ENCODE results near the gene LRBA.

The LRBA gene

DNA sequence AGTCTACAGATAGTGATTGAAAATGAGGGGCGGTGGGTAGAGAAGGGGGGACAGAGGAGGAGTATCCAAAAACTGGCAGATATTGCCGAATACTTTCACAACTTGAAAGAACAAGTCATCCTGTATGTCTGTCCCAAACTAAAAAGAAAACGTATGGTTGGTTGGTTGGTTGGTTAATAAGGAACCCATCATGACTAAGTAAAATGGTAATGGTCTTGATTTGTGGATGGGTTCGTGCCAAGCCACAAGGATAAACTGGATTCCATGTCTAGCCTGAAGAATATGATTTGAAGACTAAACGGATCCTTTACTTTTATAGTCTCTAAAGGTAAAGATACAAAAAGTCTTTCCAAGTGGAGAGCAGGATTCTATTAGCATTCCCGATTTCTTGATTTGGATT is 728.4 kb downstream of the LRBA start:
- DNase-seq (ENCODE audit: low read depth in 2 of 2): no peak

- DNase-seq (ENCODE audit: low read depth in 2 of 2): peak; percentile 95 to 96
These were observed 731.4 kb downstream of the LRBA start for GRCh38 chr4:150283689-150284088.

DNA sequence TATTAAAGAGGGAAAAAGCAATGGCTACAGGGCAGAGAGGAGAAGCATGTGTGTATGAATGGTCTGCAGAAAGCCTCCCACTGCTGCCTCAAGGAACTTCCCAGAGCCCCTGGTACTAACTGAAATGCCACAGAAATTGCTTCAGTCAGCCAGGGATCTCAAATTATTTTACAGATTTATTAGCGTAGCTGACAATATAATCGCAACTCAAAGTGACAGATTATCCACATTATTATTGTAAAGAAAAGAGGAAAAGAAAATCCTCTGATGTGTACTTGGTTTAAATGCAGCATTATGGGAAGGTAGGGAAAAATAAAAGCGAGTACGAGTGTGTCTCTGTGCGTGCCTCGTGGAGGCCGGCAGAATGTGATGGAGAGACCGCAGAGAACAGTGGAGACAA is 734.1 kb downstream of the LRBA start:
- DNase-seq (ENCODE audit: low read depth in 2 of 2): no peak

DNA sequence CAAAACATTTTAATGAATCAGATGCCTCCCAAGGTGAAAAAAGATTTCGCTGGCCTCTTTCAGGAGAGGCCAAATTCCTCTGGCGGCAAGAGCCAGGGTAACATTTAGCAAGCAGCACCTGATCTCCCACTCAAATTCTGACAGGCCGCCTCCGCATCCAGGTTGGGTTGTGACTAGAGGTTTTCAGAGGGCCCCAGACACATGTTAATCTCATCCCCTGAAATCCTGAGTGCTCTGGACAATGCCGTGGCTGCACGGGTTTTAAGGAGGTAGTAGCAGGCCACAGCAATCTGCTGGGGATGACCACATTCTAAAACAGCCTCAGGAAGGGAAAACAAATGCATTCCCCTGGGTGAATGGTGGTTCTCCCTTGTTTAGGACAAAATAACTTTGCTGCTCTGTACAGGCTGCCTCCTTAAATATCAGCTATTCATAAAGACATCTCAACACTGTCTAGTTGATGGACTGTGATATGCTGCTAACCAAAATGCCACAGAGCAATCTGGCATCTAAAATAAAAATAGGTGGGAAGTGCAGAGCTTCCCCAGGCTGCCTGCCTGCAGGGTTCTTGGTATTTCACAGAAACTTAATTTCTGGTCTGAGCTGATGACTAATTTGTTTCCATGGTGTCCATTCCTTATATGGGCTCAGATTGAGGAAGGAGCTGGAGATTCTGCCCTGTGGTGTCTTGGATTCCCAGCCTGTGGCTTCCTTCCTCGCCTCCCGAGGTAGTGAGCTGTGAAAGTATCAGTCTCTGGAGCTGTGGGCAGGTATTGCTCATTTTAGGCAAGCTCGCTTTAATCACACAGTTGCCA is 734.8 kb downstream of the LRBA start:
- peak; percentile 87 to 88 for DNase-seq (ENCODE audit: low read depth in 2 of 2)

- no peak for DNase-seq (ENCODE audit: low read depth in 2 of 2)
These were observed 736.9 kb downstream of the LRBA start for GRCh38 chr4:150278206-150278605.

DNA sequence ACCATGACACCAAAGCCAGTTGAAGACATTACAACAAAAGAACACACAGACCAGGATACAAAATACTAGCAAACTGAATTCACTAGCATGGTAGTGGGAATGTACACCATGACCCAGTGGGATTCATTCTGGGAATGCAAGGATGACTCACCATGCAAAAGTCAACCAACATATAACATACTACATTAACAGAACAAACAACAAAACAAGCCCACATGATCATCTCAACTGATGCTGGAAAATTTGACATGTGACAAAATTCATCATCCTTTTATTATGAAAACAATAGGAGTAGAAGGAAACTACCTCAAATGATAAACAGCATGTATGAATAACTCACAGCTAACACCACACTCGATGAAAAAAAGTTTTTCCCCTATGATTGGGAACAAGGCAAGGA is 746.6 kb downstream of the LRBA start:
- DNase-seq (ENCODE audit: low read depth in 2 of 2): no peak

DNA sequence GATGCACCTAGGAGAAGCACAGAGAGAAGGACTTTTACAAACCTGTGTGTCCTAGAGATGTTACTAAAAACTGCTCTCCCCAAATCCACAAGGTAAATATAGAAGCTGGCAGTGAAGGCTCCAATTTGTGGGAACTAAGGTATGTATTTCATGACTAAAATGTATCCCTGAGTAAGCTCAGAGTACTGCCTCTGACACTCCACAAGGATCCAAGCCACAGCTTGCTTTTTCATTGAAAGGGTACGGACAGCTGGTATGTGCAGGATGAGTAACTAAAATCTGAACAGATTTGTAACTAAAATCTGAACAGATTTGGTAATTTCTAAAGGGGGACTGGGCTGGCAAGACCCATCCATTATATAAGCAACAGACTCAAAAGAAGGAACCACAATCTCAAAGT is 749.3 kb downstream of the LRBA start:
- no peak for DNase-seq (ENCODE audit: low read depth in 2 of 2)

DNA sequence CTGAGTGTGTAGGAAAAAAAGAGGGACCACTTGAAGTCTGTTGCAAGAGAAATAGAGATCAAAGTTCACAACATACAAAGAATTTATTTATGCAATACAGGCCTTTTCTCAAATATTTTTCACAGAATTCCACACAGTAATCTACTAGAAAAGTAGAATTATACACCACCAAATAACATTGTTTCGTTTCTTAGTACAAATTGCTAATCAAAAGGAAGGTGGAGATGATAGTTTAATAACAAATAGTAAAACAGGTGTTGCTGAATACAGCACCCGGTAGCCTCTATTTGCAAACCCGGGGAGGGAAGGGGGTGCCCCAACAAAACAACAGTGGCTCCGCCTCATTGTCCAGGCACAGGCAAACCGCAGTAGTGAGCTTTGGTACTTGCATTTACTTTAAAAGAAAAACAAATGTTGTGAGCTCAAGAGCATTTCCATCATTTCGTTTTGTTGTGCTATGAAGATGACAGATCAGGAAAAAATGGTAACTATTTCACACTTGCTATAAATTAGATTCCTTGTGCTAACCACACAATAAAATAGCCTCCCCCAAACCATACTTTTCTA is 750.4 kb downstream of the LRBA start:
- peak; percentile 56 to 57 for DNase-seq (ENCODE audit: low read depth in 2 of 2)

GRCh38 chr4:150262611-150263010 is 752.5 kb downstream of the LRBA start:
- DNase-seq (ENCODE audit: low read depth in 2 of 2): no peak

DNA sequence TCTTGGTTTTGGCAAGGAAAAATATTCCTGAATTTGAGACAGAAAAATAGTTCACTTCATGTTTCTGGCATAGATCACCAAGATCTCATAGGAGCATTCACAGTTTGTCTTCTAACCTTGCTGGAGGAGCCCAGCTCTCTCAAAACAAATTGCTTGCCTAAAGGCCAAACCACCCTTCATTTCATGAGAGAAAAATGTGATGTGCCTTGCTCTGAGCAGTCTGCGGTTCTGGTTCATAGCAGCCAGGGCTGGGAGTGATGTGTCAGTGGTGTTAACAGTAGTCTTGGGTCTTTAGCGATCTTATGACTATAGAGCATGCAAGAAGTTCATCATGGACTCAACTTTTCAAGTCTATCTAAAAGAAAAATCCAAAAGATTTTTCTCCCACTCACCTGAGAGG is 753.5 kb downstream of the LRBA start:
- no peak for DNase-seq (ENCODE audit: low read depth in 2 of 2)

DNA sequence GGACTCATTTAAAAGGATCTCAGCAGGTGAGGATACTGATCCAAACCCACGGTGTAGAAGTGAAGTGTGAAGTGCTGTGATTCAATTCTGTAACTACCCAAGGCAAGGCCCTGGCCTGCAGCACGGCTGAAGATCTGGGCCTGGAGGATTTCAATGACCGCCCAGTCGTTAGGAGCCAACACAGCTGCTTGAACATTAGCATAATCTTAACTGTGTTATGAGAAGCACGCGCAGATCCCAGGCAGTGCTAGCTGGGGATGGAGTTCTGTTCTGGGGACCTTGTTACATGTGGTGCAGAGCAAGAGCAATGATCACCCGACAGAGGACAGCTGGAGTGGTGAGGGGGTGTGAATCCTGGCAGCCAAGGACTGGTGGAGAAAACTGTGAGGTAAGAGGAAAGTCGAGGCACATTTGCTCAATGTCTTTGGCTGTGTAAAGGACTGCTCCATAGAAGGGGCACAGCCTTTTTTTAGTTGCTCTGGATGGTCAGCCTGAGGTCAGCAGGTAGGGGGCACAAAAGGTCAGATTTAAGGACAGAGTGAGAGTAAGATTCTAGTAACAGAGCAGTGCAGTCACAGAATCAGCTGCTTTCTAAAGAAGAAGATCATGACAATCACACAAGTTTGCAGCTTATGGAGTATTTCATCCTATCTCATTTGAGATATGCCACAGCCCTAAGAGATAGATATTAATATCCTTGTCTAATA is 755.1 kb downstream of the LRBA start:
- DNase-seq (ENCODE audit: low read depth in 2 of 2): no peak

- no peak for DNase-seq (ENCODE audit: low read depth in 2 of 2)
These were observed 756.5 kb downstream of the LRBA start for GRCh38 chr4:150258569-150258968.

GRCh38 chr4:150256841-150257730 is 758.0 kb downstream of the LRBA start:
- no peak for DNase-seq (ENCODE audit: low read depth in 2 of 2)

DNA sequence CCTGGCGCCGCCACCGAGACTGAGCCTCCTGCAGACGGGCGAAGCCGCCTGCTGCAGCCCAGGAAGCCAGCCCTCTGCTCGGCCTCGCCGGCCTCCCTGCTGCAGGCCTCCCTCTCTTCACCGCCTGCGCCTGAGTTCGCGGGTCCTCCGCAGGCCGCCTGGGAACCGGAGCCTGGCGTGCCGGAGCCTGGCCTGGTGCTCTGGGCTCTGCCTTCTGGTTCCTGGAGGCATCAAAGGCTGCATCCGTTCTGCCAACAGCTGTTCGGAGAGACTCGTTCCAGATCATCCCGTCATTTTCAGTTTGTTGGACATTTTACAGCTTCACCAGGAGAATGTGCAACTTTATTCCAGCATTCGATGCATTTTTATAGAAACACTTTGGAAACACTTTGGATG is 758.9 kb downstream of the LRBA start:
- DNase-seq (ENCODE audit: low read depth in 2 of 2): no peak

- DNase-seq (ENCODE audit: low read depth in 2 of 2): no peak
These were observed 759.4 kb downstream of the LRBA start for GRCh38 chr4:150255610-150256224.

GRCh38 chr4:150253965-150254630 is 761.0 kb downstream of the LRBA start:
- no peak for DNase-seq (ENCODE audit: low read depth in 2 of 2)

- no peak for DNase-seq (ENCODE audit: low read depth in 2 of 2)
These were observed 761.7 kb downstream of the LRBA start for GRCh38 chr4:150253416-150253815.

GRCh38 chr4:150252741-150253140 is 762.3 kb downstream of the LRBA start:
- DNase-seq (ENCODE audit: low read depth in 2 of 2): no peak

GRCh38 chr4:150252306-150252705 is 762.8 kb downstream of the LRBA start:
- DNase-seq (ENCODE audit: low read depth in 2 of 2): no peak

- DNase-seq (ENCODE audit: low read depth in 2 of 2): no peak
These were observed 763.3 kb downstream of the LRBA start for GRCh38 chr4:150251752-150252190.
